ENCODE data around the gene GSTM1.
A peak's percentile ranks its signal among the peaks of the same experiment; 100 is the strongest.

DNA sequence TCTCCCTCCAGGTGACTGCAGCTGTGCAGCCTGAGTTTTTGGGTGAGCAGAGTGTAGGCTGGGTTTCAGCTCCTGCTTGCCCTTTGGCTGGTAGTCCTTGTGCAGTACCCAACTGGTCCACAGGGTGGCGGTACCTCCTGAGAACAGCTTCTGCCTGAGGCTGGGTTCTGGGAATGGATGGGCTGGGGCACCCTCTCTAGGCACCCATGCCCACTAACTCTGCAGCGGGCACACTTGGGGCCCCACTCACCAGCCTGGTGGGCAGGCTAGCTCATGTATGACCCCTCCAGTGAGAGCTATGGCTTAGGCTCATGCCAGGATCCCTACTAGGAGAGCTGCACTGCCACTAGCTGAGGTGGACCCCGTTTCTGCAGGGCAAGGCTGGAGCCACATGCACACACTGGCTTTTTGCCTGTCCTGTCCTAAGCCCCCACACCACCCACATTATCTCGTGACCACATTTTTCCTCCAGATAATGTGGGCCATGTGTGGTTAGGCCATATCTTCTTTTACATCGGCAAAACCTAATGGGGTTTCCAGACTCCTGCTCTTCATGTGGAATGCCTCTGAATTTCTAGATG is 47.2 kb upstream of the GSTM1 start:
- TF ChIP-seq, protein P1, sequence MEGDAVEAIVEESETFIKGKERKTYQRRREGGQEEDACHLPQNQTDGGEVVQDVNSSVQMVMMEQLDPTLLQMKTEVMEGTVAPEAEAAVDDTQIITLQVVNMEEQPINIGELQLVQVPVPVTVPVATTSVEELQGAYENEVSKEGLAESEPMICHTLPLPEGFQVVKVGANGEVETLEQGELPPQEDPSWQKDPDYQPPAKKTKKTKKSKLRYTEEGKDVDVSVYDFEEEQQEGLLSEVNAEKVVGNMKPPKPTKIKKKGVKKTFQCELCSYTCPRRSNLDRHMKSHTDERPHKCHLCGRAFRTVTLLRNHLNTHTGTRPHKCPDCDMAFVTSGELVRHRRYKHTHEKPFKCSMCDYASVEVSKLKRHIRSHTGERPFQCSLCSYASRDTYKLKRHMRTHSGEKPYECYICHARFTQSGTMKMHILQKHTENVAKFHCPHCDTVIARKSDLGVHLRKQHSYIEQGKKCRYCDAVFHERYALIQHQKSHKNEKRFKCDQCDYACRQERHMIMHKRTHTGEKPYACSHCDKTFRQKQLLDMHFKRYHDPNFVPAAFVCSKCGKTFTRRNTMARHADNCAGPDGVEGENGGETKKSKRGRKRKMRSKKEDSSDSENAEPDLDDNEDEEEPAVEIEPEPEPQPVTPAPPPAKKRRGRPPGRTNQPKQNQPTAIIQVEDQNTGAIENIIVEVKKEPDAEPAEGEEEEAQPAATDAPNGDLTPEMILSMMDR (IDR thresholded peaks at IDR 0.05), result peak; percentile 82 to 97 (median 86)
- TF ChIP-seq POLR2A (IDR thresholded peaks at IDR 0.05), result no peak

Data from body of pancreas (tissue), 4 donors.